ENCODE results near the gene CBFB. TPM values are rescaled to one million over a fixed set of nuclear protein-coding genes. Genes with fewer than 3 reads are reported as not detected.

The CBFB gene
- polyA plus RNA-seq, 1 donor (not counting 4 experiments of a cell fraction or from before 2014, with no cell fraction given), result 39.7 TPM

DNA sequence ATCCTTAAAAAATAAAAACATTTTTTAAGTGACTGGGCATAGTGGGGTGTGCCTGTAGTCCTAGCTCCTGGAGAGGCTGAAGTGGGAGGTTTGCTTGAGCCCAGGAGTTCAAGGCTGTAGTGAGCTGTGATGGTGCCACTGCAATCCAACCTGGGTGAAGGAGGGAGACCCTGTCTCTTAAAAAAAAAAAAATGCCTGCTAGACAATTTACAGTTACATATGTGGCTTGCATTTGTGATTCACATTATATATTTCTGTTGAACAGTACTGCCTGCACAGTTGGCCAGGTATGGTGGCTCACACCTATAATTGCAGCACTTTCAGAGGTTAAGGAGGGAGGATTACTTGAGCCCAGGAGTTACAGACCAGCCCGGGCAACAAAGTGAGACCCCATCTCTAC, 23.4 kb downstream of the CBFB start:
- FAIRE-seq (no peak), DNase-seq (ENCODE audit: low read depth, low spot score) (no peak)
- H4K20me1 ChIP-seq (ENCODE audit: control insufficient read depth, extremely low read depth, insufficient read depth, low read length), result peaks cover 8% of the 10 kb centered on the region
- no peak overlapping the region for H3K27ac ChIP-seq (ENCODE audit: control insufficient read depth, insufficient read depth, low read length)
- no peak overlapping the region for H3K9ac ChIP-seq (ENCODE audit: control insufficient read depth, extremely low read depth, insufficient read depth, low read length)
- no peak overlapping the region for H3K4me2 ChIP-seq (ENCODE audit: control insufficient read depth, extremely low read depth, insufficient read depth, low read depth, low read length)
- no peak overlapping the region for H2AFZ ChIP-seq (ENCODE audit: control insufficient read depth, low read length)
- H3K9me1 ChIP-seq (ENCODE audit: control insufficient read depth, extremely low read depth, insufficient read depth, low read length), result no peaks in the 10 kb centered on the region
- dilution Hi-C loops (cut with MboI; ENCODE audit: extremely low pct_ligation_motif_present, low sequenced_read_pairs), result no loop called here
- no peak overlapping the region for H3K4me3 ChIP-seq (ENCODE audit: control insufficient read depth in 2 of 3, extremely low read depth in 1 of 3, insufficient read depth in 2 of 3, low read depth in 1 of 3, low read length in 3 of 3)
- no peaks in the 10 kb centered on the region for H3K27me3 ChIP-seq (ENCODE audit: control insufficient read depth, extremely low read depth, insufficient read depth, low read length)
- no peaks in the 10 kb centered on the region for H3K9me3 ChIP-seq (ENCODE audit: control insufficient read depth, low read depth, low read length)
- TF ChIP-seq, protein P1, sequence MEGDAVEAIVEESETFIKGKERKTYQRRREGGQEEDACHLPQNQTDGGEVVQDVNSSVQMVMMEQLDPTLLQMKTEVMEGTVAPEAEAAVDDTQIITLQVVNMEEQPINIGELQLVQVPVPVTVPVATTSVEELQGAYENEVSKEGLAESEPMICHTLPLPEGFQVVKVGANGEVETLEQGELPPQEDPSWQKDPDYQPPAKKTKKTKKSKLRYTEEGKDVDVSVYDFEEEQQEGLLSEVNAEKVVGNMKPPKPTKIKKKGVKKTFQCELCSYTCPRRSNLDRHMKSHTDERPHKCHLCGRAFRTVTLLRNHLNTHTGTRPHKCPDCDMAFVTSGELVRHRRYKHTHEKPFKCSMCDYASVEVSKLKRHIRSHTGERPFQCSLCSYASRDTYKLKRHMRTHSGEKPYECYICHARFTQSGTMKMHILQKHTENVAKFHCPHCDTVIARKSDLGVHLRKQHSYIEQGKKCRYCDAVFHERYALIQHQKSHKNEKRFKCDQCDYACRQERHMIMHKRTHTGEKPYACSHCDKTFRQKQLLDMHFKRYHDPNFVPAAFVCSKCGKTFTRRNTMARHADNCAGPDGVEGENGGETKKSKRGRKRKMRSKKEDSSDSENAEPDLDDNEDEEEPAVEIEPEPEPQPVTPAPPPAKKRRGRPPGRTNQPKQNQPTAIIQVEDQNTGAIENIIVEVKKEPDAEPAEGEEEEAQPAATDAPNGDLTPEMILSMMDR (optimal IDR thresholded peaks at IDR 0.05 in 1 of 3, IDR thresholded peaks at IDR 0.05 in 1 of 3, conservative IDR thresholded peaks at IDR 0.05 in 1 of 3; ENCODE audit: extremely low read depth in 1 of 3, insufficient read depth in 2 of 3, low read length in 3 of 3), result no peak
- no peak for TF ChIP-seq EZH2 (IDR thresholded peaks at IDR 0.05; ENCODE audit: low read length)
- no peaks in the 10 kb centered on the region for H3K36me3 ChIP-seq (ENCODE audit: control insufficient read depth in 2 of 2, extremely low read depth in 1 of 2, insufficient read depth in 2 of 2, low read length in 2 of 2)
- H3K79me2 ChIP-seq (ENCODE audit: control insufficient read depth, insufficient read depth, low read length), result peaks cover 51% of the 10 kb centered on the region
- peaks cover 15% of the 10 kb centered on the region for H3K4me1 ChIP-seq (ENCODE audit: control insufficient read depth, extremely low read depth, insufficient read depth, low read length)

DNA sequence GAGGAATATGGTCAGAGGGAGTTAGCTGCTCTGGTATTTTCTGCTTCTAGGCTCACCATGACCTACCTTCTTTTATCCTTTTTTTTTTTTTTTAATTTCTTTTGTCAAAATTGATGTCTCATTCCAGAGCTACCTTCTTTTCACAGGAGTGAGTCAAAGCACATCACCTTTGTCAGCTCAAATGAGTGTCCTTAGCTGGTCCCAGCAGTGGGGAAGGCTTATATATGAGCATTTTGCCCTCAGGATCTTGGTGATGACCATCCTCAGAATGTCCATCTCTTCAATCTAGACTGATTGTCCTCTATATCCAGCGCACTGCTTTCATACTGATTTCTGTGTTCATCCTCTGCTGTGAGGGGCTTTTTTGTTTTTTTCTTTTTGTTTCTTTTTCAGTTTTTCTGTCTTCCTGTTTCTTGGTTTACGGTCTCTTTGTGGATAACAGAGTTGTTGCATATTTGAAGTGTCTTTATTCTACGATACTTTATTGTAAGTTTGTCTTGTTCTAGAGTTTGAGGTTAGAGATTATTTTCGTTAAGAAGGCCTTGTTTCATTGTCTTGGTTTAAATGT, 24.9 kb downstream of the CBFB start:
- H3K27me3 ChIP-seq (ENCODE audit: control insufficient read depth, extremely low read depth, insufficient read depth, low read length), result no peaks in the 10 kb centered on the region
- peaks cover 15% of the 10 kb centered on the region for H3K4me1 ChIP-seq (ENCODE audit: control insufficient read depth, extremely low read depth, insufficient read depth, low read length)
- peaks cover 59% of the 10 kb centered on the region for H3K79me2 ChIP-seq (ENCODE audit: control insufficient read depth, insufficient read depth, low read length)
- no peak overlapping the region for H3K27ac ChIP-seq (ENCODE audit: control insufficient read depth, insufficient read depth, low read length)
- no peak for FAIRE-seq
- no peaks in the 10 kb centered on the region for H3K9me1 ChIP-seq (ENCODE audit: control insufficient read depth, extremely low read depth, insufficient read depth, low read length)
- TF ChIP-seq EZH2 (IDR thresholded peaks at IDR 0.05; ENCODE audit: low read length), result no peak
- TF ChIP-seq, protein P1 (optimal IDR thresholded peaks at IDR 0.05 in 1 of 3, IDR thresholded peaks at IDR 0.05 in 1 of 3, conservative IDR thresholded peaks at IDR 0.05 in 1 of 3; ENCODE audit: extremely low read depth in 1 of 3, insufficient read depth in 2 of 3, low read length in 3 of 3), result no peak
- no peak overlapping the region for H2AFZ ChIP-seq (ENCODE audit: control insufficient read depth, low read length)
- peaks cover 8% of the 10 kb centered on the region for H4K20me1 ChIP-seq (ENCODE audit: control insufficient read depth, extremely low read depth, insufficient read depth, low read length)
- no peak for DNase-seq (ENCODE audit: low read depth, low spot score)
- H3K4me2 ChIP-seq (ENCODE audit: control insufficient read depth, extremely low read depth, insufficient read depth, low read depth, low read length), result no peak overlapping the region
- no peak overlapping the region for H3K4me3 ChIP-seq (ENCODE audit: control insufficient read depth in 2 of 3, extremely low read depth in 1 of 3, insufficient read depth in 2 of 3, low read depth in 1 of 3, low read length in 3 of 3)
- H3K9ac ChIP-seq (ENCODE audit: control insufficient read depth, extremely low read depth, insufficient read depth, low read length), result no peak overlapping the region
- dilution Hi-C loops (cut with MboI; ENCODE audit: extremely low pct_ligation_motif_present, low sequenced_read_pairs), result no loop called here
- no peaks in the 10 kb centered on the region for H3K36me3 ChIP-seq (ENCODE audit: control insufficient read depth in 2 of 2, extremely low read depth in 1 of 2, insufficient read depth in 2 of 2, low read length in 2 of 2)
- H3K9me3 ChIP-seq (ENCODE audit: control insufficient read depth, low read depth, low read length), result no peaks in the 10 kb centered on the region
